Measurements from ENCODE around the gene AQR. TPM values are rescaled to one million over a fixed set of nuclear protein-coding genes. Genes with fewer than 3 reads are reported as not detected.

AQR gene
- 43.2 and 44.4 TPM in 2 replicates for total RNA-seq

- peak within 1 kb of the TSS; percentile 98 for H3K4me3 Mint-ChIP-seq
- H3K4me1 Mint-ChIP-seq (ENCODE audit: low read depth): peaks cover 44% of the 10 kb centered on the region
- intact Hi-C loops (cut with micrococcal nuclease): loop anchor here (1.0 to 5.0 kb wide), 5 partner anchors 19 to 869 kb away; partner anchors contain the start of genes EMC7, SLC12A6 and ZNF770
Measured at GRCh38 chr15:34969340-34970097, at the start of gene AQR. Gene AQR, minus strand, starts transcription at chr15:34969742. Its CDS starts 129 bp downstream, at chr15:34969613.

GRCh38 chr15:35014241-35014640, 44.7 kb upstream of the AQR start:
- no peaks in the 10 kb centered on the region for H3K36me3 Mint-ChIP-seq (ENCODE audit: low read depth)
- DNase-seq (ENCODE audit: low spot score): no peak
- intact Hi-C loops (cut with micrococcal nuclease): no loop called here
- H3K27ac Mint-ChIP-seq: no peak overlapping the region
- no peaks in the 10 kb centered on the region for H3K9me3 Mint-ChIP-seq
- no peak overlapping the region for H3K4me3 Mint-ChIP-seq
- peaks cover 3% of the 10 kb centered on the region for H3K27me3 Mint-ChIP-seq (ENCODE audit: insufficient read depth)
- H3K4me1 Mint-ChIP-seq (ENCODE audit: low read depth): no peaks in the 10 kb centered on the region

More at GRCh38 chr15:34969340-34970097, at the start of gene AQR:
- Mint-ChIP-seq H3K27me3 (ENCODE audit: insufficient read depth) (no peaks in the 10 kb centered on the region), H3K36me3 (ENCODE audit: low read depth) (peaks cover 12% of the 10 kb centered on the region), H3K9me3 (no peaks in the 10 kb centered on the region), H3K27ac (peak within 1 kb of the TSS; percentile 95)
- DNase-seq (ENCODE audit: low spot score): peak; percentile 89

GRCh38 chr15:35013370-35013769, 43.8 kb upstream of the AQR start:
- H3K4me1 Mint-ChIP-seq (ENCODE audit: low read depth): no peaks in the 10 kb centered on the region
- DNase-seq (ENCODE audit: low spot score): no peak
- intact Hi-C loops (cut with micrococcal nuclease): no loop called here
- H3K36me3 Mint-ChIP-seq (ENCODE audit: low read depth): no peaks in the 10 kb centered on the region
- H3K4me3 Mint-ChIP-seq: no peak overlapping the region
- no peaks in the 10 kb centered on the region for H3K9me3 Mint-ChIP-seq
- H3K27ac Mint-ChIP-seq: no peak overlapping the region
- H3K27me3 Mint-ChIP-seq (ENCODE audit: insufficient read depth): peaks cover 3% of the 10 kb centered on the region

GRCh38 chr15:35007397-35007796, 37.9 kb upstream of the AQR start:
- Mint-ChIP-seq H3K27ac (no peak overlapping the region), H3K4me1 (ENCODE audit: low read depth) (no peaks in the 10 kb centered on the region), H3K27me3 (ENCODE audit: insufficient read depth) (peaks cover 4% of the 10 kb centered on the region), H3K36me3 (ENCODE audit: low read depth) (no peaks in the 10 kb centered on the region), H3K4me3 (no peak overlapping the region), H3K9me3 (no peaks in the 10 kb centered on the region)
- no peak for DNase-seq (ENCODE audit: low spot score)
- intact Hi-C loops (cut with micrococcal nuclease): no loop called here

- DNase-seq (ENCODE audit: low spot score): no peak
- intact Hi-C loops (cut with micrococcal nuclease): no loop called here
- H3K27ac Mint-ChIP-seq: no peak overlapping the region
- no peaks in the 10 kb centered on the region for H3K4me1 Mint-ChIP-seq (ENCODE audit: low read depth)
- H3K27me3 Mint-ChIP-seq (ENCODE audit: insufficient read depth): peaks cover 4% of the 10 kb centered on the region
- no peak overlapping the region for H3K4me3 Mint-ChIP-seq
- H3K9me3 Mint-ChIP-seq: no peaks in the 10 kb centered on the region
- no peaks in the 10 kb centered on the region for H3K36me3 Mint-ChIP-seq (ENCODE audit: low read depth)
Measured at GRCh38 chr15:35005933-35006332, 36.4 kb upstream of the AQR start.

GRCh38 chr15:35003928-35004327, 34.4 kb upstream of the AQR start:
- no peaks in the 10 kb centered on the region for H3K9me3 Mint-ChIP-seq
- H3K36me3 Mint-ChIP-seq (ENCODE audit: low read depth): no peaks in the 10 kb centered on the region
- no peak overlapping the region for H3K27ac Mint-ChIP-seq
- intact Hi-C loops (cut with micrococcal nuclease): no loop called here
- H3K27me3 Mint-ChIP-seq (ENCODE audit: insufficient read depth): peaks cover 2% of the 10 kb centered on the region
- no peak overlapping the region for H3K4me3 Mint-ChIP-seq
- DNase-seq (ENCODE audit: low spot score): no peak
- H3K4me1 Mint-ChIP-seq (ENCODE audit: low read depth): no peaks in the 10 kb centered on the region

- no peak overlapping the region for H3K4me3 Mint-ChIP-seq
- no peak overlapping the region for H3K27ac Mint-ChIP-seq
- no peak for DNase-seq (ENCODE audit: low spot score)
- no peaks in the 10 kb centered on the region for H3K4me1 Mint-ChIP-seq (ENCODE audit: low read depth)
- intact Hi-C loops (cut with micrococcal nuclease): no loop called here
- H3K27me3 Mint-ChIP-seq (ENCODE audit: insufficient read depth): peaks cover 4% of the 10 kb centered on the region
- H3K36me3 Mint-ChIP-seq (ENCODE audit: low read depth): no peaks in the 10 kb centered on the region
- H3K9me3 Mint-ChIP-seq: no peaks in the 10 kb centered on the region
Measured at GRCh38 chr15:35000511-35000910, 31.0 kb upstream of the AQR start.

GRCh38 chr15:34999906-35000305, 30.4 kb upstream of the AQR start:
- H3K27ac Mint-ChIP-seq: no peak overlapping the region
- no peaks in the 10 kb centered on the region for H3K4me1 Mint-ChIP-seq (ENCODE audit: low read depth)
- no peaks in the 10 kb centered on the region for H3K36me3 Mint-ChIP-seq (ENCODE audit: low read depth)
- peaks cover 5% of the 10 kb centered on the region for H3K27me3 Mint-ChIP-seq (ENCODE audit: insufficient read depth)
- no peak for DNase-seq (ENCODE audit: low spot score)
- no peaks in the 10 kb centered on the region for H3K9me3 Mint-ChIP-seq
- intact Hi-C loops (cut with micrococcal nuclease): no loop called here
- no peak overlapping the region for H3K4me3 Mint-ChIP-seq

- intact Hi-C loops (cut with micrococcal nuclease): no loop called here
- Mint-ChIP-seq H3K27me3 (ENCODE audit: insufficient read depth) (peaks cover 6% of the 10 kb centered on the region), H3K4me3 (no peak overlapping the region), H3K36me3 (ENCODE audit: low read depth) (peaks cover 2% of the 10 kb centered on the region), H3K4me1 (ENCODE audit: low read depth) (peaks cover 21% of the 10 kb centered on the region), H3K9me3 (no peaks in the 10 kb centered on the region), H3K27ac (no peak overlapping the region)
- DNase-seq (ENCODE audit: low spot score): no peak
Measured at GRCh38 chr15:34994925-34995324, 25.4 kb upstream of the AQR start.

- peak; percentile 9 for DNase-seq (ENCODE audit: low spot score)
- H3K4me3 Mint-ChIP-seq: peak overlapping the region; percentile 15
- H3K9me3 Mint-ChIP-seq: no peaks in the 10 kb centered on the region
- peaks cover 6% of the 10 kb centered on the region for H3K27me3 Mint-ChIP-seq (ENCODE audit: insufficient read depth)
- peaks cover 2% of the 10 kb centered on the region for H3K36me3 Mint-ChIP-seq (ENCODE audit: low read depth)
- intact Hi-C loops (cut with micrococcal nuclease): no loop called here
- H3K27ac Mint-ChIP-seq: peak overlapping the region; percentile 71
- peaks cover 29% of the 10 kb centered on the region for H3K4me1 Mint-ChIP-seq (ENCODE audit: low read depth)
Measured at GRCh38 chr15:34993877-34994276, 24.3 kb upstream of the AQR start.

GRCh38 chr15:34993412-34993811, 23.9 kb upstream of the AQR start:
- H3K4me1 Mint-ChIP-seq (ENCODE audit: low read depth): peaks cover 29% of the 10 kb centered on the region
- no peak for DNase-seq (ENCODE audit: low spot score)
- peak overlapping the region; percentile 15 for H3K4me3 Mint-ChIP-seq
- intact Hi-C loops (cut with micrococcal nuclease): no loop called here
- H3K9me3 Mint-ChIP-seq: no peaks in the 10 kb centered on the region
- H3K36me3 Mint-ChIP-seq (ENCODE audit: low read depth): peaks cover 2% of the 10 kb centered on the region
- H3K27me3 Mint-ChIP-seq (ENCODE audit: insufficient read depth): peaks cover 6% of the 10 kb centered on the region
- peak overlapping the region; percentile 71 for H3K27ac Mint-ChIP-seq

GRCh38 chr15:34988027-34988902, 18.7 kb upstream of the AQR start, which contains the start of gene ZNF770:
Gene ZNF770, minus strand, starts transcription at chr15:34988287. Its CDS starts 4,853 bp downstream, at chr15:34983434.
- Mint-ChIP-seq H3K4me1 (ENCODE audit: low read depth) (peaks cover 44% of the 10 kb centered on the region), H3K4me3 (peak within 1 kb of the TSS; percentile 97), H3K27ac (peak within 1 kb of the TSS; percentile 96), H3K27me3 (ENCODE audit: insufficient read depth) (no peaks in the 10 kb centered on the region), H3K9me3 (no peaks in the 10 kb centered on the region), H3K36me3 (ENCODE audit: low read depth) (peaks cover 21% of the 10 kb centered on the region)
- intact Hi-C loops (cut with micrococcal nuclease): loop anchor here (1.0 to 5.0 kb wide), 7 partner anchors 19 to 1589 kb away; partner anchors contain the start of genes AQR, AVEN, CDIN1 and DPH6
- DNase-seq (ENCODE audit: low spot score): peak; percentile 84

GRCh38 chr15:34987609-34988026, 18.1 kb upstream of the AQR start:
- H3K4me1 Mint-ChIP-seq (ENCODE audit: low read depth): peaks cover 38% of the 10 kb centered on the region
- H3K27me3 Mint-ChIP-seq (ENCODE audit: insufficient read depth): no peaks in the 10 kb centered on the region
- H3K9me3 Mint-ChIP-seq: no peaks in the 10 kb centered on the region
- peaks cover 22% of the 10 kb centered on the region for H3K36me3 Mint-ChIP-seq (ENCODE audit: low read depth)
- H3K4me3 Mint-ChIP-seq: peak overlapping the region; percentile 97
- peak overlapping the region; percentile 96 for H3K27ac Mint-ChIP-seq
- DNase-seq (ENCODE audit: low spot score): no peak
- intact Hi-C loops (cut with micrococcal nuclease): loop anchor here (1.0 to 5.0 kb wide), 7 partner anchors 18 to 1590 kb away; partner anchors contain the start of genes AQR, AVEN, CDIN1 and DPH6

Measured in activated T-helper 1 cell treated with anti-CD3 and anti-CD28 coated beads, Interleukin-12 subunit alpha, Interleukin-12 subunit beta, Interleukin-2, Interleukin-4 antibody, amounts not matched to agents 30 ng/mL and 10 ng/mL and 1 ng/mL, durations not matched to agents 14 hours and 24 hours and 36 hours (primary cell).